Esophagus (tissue), 2 donors: Measurements from ENCODE around the gene BPIFA3. TPM values are rescaled to one million over a fixed set of nuclear protein-coding genes. Genes with fewer than 3 reads are reported as not detected.

Experiments used
- H3K27ac ChIP-seq, 2 donors: one replicate each; pipeline ENCODE4 v1.5.1; 2013; ENCODE audit warnings: low read depth in 2 of 2, mild to moderate bottlenecking in 2 of 2, inconsistent platforms in 1 of 2, low read length in 1 of 2, moderate library complexity in 1 of 2
- H3K27me3 ChIP-seq, 2 donors: one replicate each; pipeline ENCODE4 v1.6.1; 2013; ENCODE audit warnings: low read length in 2 of 2, control low read depth in 1 of 2, mild to moderate bottlenecking in 1 of 2; ENCODE audit not compliant: insufficient read depth in 2 of 2, control insufficient read depth in 1 of 2
- H3K36me3 ChIP-seq, 2 donors: one replicate each; pipeline ENCODE4 v1.6.1; 2013; ENCODE audit warnings: low read length in 1 of 2; ENCODE audit not compliant: control insufficient read depth in 2 of 2, insufficient read depth in 2 of 2
- H3K4me1 ChIP-seq, 2 donors: one replicate each; pipeline ENCODE4 v1.6.1; 2013; ENCODE audit warnings: low read length in 1 of 2; ENCODE audit not compliant: control insufficient read depth in 2 of 2, insufficient read depth in 2 of 2
- H3K4me3 ChIP-seq, 2 donors: one replicate each; pipeline ENCODE4 v1.5.1; 2013; ENCODE audit warnings: low read length in 2 of 2, mild to moderate bottlenecking in 2 of 2, low read depth in 1 of 2, moderate library complexity in 1 of 2
- H3K9me3 ChIP-seq, 2 donors: one replicate each; pipeline ENCODE4 v1.6.1; 2013; ENCODE audit warnings: mild to moderate bottlenecking in 2 of 2, low read depth in 1 of 2, low read length in 1 of 2, moderate library complexity in 1 of 2; ENCODE audit not compliant: control insufficient read depth in 2 of 2, insufficient read depth in 1 of 2
- WGBS, 2 donors: extraction: QIAGEN DNeasy Blood & Tissue Kit; methylation state at CpG; one replicate each; pipeline ENCODE4 v1.1.7; 2013; 5-methylcytosine and 5-hydroxymethylcytosine counted together
- polyA plus RNA-seq, 2 donors: library from polyadenylated mRNA; stranded (reverse); fragments of 200-250 nt; gene quantifications; one replicate each; pipeline ENCODE4 v1.2.3, GENCODE V29; 2013
- donor health status: healthy with polysubstance abuse.
- donor health status: Bipolar disorder and iron deficiency.

Gene BPIFA3
- polyA plus RNA-seq: not detected

DNA sequence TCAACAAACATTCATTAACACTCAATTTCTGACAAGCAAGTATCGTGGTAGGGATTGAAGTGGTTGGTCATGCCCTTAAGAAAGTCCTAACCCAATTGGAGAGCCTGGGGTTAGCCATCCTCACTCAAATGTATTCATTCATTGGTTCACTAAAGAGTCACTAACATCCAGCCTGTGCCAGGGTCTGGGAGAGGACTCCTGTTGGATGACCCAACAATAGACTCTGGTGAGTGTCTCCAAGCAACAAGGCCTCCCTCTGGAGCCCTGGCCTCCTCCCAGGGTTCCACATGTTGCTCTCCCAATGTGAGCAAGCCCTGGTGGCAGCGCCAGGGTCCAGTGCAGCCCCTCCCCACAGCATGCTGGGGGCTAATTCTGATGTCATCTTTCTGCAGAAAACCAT lies at the start of gene BPIFA3:
BPIFA3 (plus strand) TSS at position 301 of the 400 bp plus-strand sequence. CDS start 185 bp downstream, outside the sequence.
- H3K9me3 ChIP-seq: no peaks in the 10 kb centered on the region
- no peak within 1 kb of the TSS for H3K27ac ChIP-seq
- no peaks in the 10 kb centered on the region for H3K27me3 ChIP-seq
- no peaks in the 10 kb centered on the region for H3K36me3 ChIP-seq
- 72 to 84% methylated on average over 2 of the region's 2 CpGs for WGBS, 2 donors
- H3K4me3 ChIP-seq: no peak within 1 kb of the TSS
- H3K4me1 ChIP-seq: no peaks in the 10 kb centered on the region

DNA sequence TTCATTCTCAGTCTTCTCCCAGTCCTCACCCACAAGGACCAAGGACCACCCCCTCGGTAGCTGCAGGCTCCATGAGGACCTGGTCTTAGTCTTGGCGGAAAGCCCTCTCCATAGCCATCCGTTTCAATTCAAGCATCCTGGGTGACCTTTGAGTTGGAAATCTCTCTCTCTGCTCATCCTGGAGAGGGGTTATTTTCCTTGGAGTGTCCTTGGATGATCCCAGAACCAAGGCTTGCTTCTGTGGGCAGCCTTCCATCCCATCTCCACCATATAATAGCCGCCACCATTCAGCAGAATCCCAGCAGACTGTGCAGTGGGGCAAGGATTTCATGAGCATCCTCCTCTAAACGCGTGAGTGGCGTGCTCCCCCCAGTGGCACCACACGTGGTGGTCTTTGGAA lies 49.3 kb upstream of the BPIFA3 start, which contains the start of gene BPIFA2:
BPIFA2 (plus strand) TSS at position 301 of the 400 bp plus-strand sequence. CDS start 987 bp downstream, outside the sequence.
- peaks cover 2 to 3% of the 10 kb centered on the region in 2 donors for H3K9me3 ChIP-seq
- H3K27ac ChIP-seq: no peak within 1 kb of the TSS
- H3K4me3 ChIP-seq: no peak within 1 kb of the TSS
- H3K36me3 ChIP-seq: no peaks in the 10 kb centered on the region
- H3K27me3 ChIP-seq: no peaks in the 10 kb centered on the region
- no peaks in the 10 kb centered on the region for H3K4me1 ChIP-seq
- WGBS, 2 donors: 78 to 79% methylated on average over 8 of the region's 8 CpGs

DNA sequence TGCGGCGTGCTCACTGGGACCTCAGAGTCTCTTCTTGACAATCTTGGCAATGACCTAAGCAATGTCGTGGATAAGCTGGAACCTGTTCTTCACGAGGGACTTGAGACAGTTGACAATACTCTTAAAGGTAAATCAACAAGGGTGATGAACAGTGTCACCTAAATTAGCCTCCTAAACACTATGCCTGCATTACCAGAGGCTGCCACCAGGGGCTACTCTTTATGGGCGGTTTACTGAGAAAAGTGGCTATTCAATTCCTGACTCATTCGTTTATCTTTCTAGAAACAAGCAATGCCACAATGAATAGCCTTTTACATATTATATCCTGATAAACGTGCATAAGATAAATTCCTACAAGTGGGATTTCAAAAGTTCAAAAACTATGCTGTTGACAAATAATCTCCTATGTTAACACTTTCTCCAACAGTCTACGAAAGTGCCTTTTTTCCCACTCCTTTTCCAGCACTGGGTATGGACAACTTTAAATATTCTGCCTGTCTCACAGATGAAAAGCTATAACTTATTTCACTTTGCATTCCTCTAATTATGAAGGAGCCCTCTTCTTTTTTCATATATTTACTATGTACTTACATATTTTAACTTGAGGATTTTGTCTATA lies 47.9 kb upstream of the BPIFA3 start:
- Histone ChIP-seq H3K4me3 (no peak overlapping the region), H3K27ac (no peak overlapping the region), H3K4me1 (no peaks in the 10 kb centered on the region), H3K36me3 (no peaks in the 10 kb centered on the region), H3K27me3 (no peaks in the 10 kb centered on the region), H3K9me3 (peaks cover 2 to 3% of the 10 kb centered on the region in 2 donors)
- WGBS, 2 donors: 55% methylated on average over 8 of the region's 8 CpGs

- Histone ChIP-seq H3K9me3 (peaks cover 2 to 3% of the 10 kb centered on the region in 2 donors), H3K27ac (no peak overlapping the region), H3K27me3 (no peaks in the 10 kb centered on the region), H3K4me1 (no peaks in the 10 kb centered on the region), H3K36me3 (no peaks in the 10 kb centered on the region), H3K4me3 (no peak overlapping the region)
- 30 to 31% methylated on average over 7 of the region's 7 CpGs for WGBS, 2 donors
Measured at GRCh38 chr20:33172781-33173180, 44.4 kb upstream of the BPIFA3 start.

GRCh38 chr20:33175123-33175522 lies 42.0 kb upstream of the BPIFA3 start:
- H3K36me3 ChIP-seq: no peaks in the 10 kb centered on the region
- 92 to 93% methylated on average over 3 of the region's 3 CpGs for WGBS, 2 donors
- H3K4me3 ChIP-seq: no peak overlapping the region
- no peaks in the 10 kb centered on the region for H3K4me1 ChIP-seq
- no peak overlapping the region for H3K27ac ChIP-seq
- H3K9me3 ChIP-seq: peaks cover 2 to 3% of the 10 kb centered on the region in 2 donors
- H3K27me3 ChIP-seq: no peaks in the 10 kb centered on the region

- Histone ChIP-seq H3K27ac (no peak overlapping the region), H3K4me3 (no peak overlapping the region), H3K4me1 (no peaks in the 10 kb centered on the region), H3K36me3 (no peaks in the 10 kb centered on the region), H3K27me3 (no peaks in the 10 kb centered on the region), H3K9me3 (no peaks in the 10 kb centered on the region)
- WGBS, 2 donors: 37 to 39% methylated on average over 3 of the region's 3 CpGs
Measured at GRCh38 chr20:33176101-33176500, 41.1 kb upstream of the BPIFA3 start.

DNA sequence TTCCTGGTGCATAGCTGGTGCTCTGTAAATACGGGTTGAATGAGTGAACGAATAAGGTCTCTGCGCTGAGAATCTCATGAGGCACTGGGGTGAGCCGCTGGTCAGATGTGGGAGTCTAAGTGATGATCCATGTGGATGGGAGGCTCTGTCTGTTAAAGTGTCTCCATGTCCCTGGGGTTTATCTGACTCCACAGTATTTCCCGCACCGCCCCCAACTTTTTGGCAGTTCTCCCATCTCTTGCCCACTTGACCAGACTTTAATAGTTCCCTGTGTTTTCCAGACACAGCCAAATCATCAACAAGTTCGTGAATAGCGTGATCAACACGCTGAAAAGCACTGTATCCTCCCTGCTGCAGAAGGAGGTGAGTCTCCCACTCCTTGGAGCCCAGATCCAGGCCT lies 39.3 kb upstream of the BPIFA3 start:
- no peaks in the 10 kb centered on the region for H3K4me1 ChIP-seq
- no peak overlapping the region for H3K4me3 ChIP-seq
- no peak overlapping the region for H3K27ac ChIP-seq
- no peaks in the 10 kb centered on the region for H3K9me3 ChIP-seq
- no peaks in the 10 kb centered on the region for H3K27me3 ChIP-seq
- WGBS, 2 donors: 80 to 81% methylated on average over 9 of the region's 9 CpGs
- H3K36me3 ChIP-seq: no peaks in the 10 kb centered on the region

GRCh38 chr20:33178726-33179125 lies 38.4 kb upstream of the BPIFA3 start:
- no peaks in the 10 kb centered on the region for H3K27me3 ChIP-seq
- no peak overlapping the region for H3K27ac ChIP-seq
- 74 to 75% methylated on average over 6 of the region's 6 CpGs for WGBS, 2 donors
- no peak overlapping the region for H3K4me3 ChIP-seq
- no peaks in the 10 kb centered on the region for H3K9me3 ChIP-seq
- no peaks in the 10 kb centered on the region for H3K36me3 ChIP-seq
- H3K4me1 ChIP-seq: no peaks in the 10 kb centered on the region

GRCh38 chr20:33180169-33180568 lies 37.0 kb upstream of the BPIFA3 start:
- H3K36me3 ChIP-seq: no peaks in the 10 kb centered on the region
- H3K27ac ChIP-seq: no peak overlapping the region
- H3K9me3 ChIP-seq: no peaks in the 10 kb centered on the region
- no peak overlapping the region for H3K4me3 ChIP-seq
- H3K27me3 ChIP-seq: no peaks in the 10 kb centered on the region
- 90 to 92% methylated on average over 5 of the region's 5 CpGs for WGBS, 2 donors
- no peaks in the 10 kb centered on the region for H3K4me1 ChIP-seq

DNA sequence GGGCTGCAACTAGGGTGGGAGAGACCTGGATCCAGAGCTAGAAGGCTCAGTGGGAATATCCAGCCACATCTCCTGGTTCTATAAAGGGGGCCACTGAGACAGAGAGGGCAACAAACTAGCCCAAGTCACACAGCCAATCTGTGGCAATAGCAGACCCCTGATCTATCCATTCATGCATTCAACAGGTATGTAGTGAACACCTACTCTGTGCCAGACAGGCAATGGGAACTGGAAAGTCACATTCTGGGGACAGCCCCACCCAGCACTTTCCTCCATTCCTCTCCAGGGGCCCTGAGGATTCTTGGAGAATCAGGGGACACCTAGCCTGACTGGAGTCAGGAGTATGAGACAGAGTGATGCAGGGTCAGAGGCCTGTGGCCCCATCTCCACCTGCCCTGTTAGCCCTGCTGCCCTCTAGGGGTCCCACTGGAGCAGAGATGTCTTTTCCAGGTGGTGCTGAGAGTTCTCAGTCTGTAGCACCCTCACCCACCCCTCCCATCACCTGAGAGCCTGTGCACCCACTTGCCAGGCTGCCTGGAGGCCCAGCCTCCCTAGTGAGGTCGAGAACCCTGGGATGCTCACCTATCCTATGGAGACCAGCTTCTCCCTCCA lies 35.6 kb upstream of the BPIFA3 start:
- H3K4me1 ChIP-seq: no peaks in the 10 kb centered on the region
- no peaks in the 10 kb centered on the region for H3K9me3 ChIP-seq
- 57 to 68% methylated on average over 1 of the region's 1 CpG for whole genome bisulfite sequencing, 2 donors
- no peaks in the 10 kb centered on the region for H3K27me3 ChIP-seq
- no peak overlapping the region for H3K27ac ChIP-seq
- H3K4me3 ChIP-seq: no peak overlapping the region
- no peaks in the 10 kb centered on the region for H3K36me3 ChIP-seq
